ENCODE results near the gene GNG2.

The GNG2 gene

GRCh38 chr14:51860164-51860824 lies at the start of gene GNG2:
GNG2 (plus strand) TSS chr14:51860612; CDS start chr14:51950679, 90,067 bp downstream.
- DNase-seq (ENCODE audit: low read depth): peak; percentile 70

GRCh38 chr14:51811706-51812105 lies 48.7 kb upstream of the GNG2 start:
- no peak for DNase-seq (ENCODE audit: low read depth)

GRCh38 chr14:51816031-51816430 lies 44.4 kb upstream of the GNG2 start:
- no peak for DNase-seq (ENCODE audit: low read depth)

GRCh38 chr14:51817326-51817725 lies 43.1 kb upstream of the GNG2 start:
- no peak for DNase-seq (ENCODE audit: low read depth)

GRCh38 chr14:51818748-51819380 lies 41.5 kb upstream of the GNG2 start:
- no peak for DNase-seq (ENCODE audit: low read depth)

GRCh38 chr14:51821822-51822221 lies 38.6 kb upstream of the GNG2 start:
- no peak for DNase-seq (ENCODE audit: low read depth)

GRCh38 chr14:51822499-51822898 lies 37.9 kb upstream of the GNG2 start:
- DNase-seq (ENCODE audit: low read depth): no peak

GRCh38 chr14:51823706-51824105 lies 36.7 kb upstream of the GNG2 start:
- no peak for DNase-seq (ENCODE audit: low read depth)

GRCh38 chr14:51824191-51824590 lies 36.2 kb upstream of the GNG2 start:
- no peak for DNase-seq (ENCODE audit: low read depth)

- DNase-seq (ENCODE audit: low read depth): no peak
Measured at GRCh38 chr14:51825926-51826325, 34.5 kb upstream of the GNG2 start.

- DNase-seq (ENCODE audit: low read depth): peak; percentile 67
Measured at GRCh38 chr14:51828017-51828797, 32.2 kb upstream of the GNG2 start.

GRCh38 chr14:51834240-51834639 lies 26.2 kb upstream of the GNG2 start:
- DNase-seq (ENCODE audit: low read depth): no peak

GRCh38 chr14:51836417-51836816 lies 24.0 kb upstream of the GNG2 start:
- no peak for DNase-seq (ENCODE audit: low read depth)

GRCh38 chr14:51844081-51844881 lies 16.1 kb upstream of the GNG2 start:
- DNase-seq (ENCODE audit: low read depth): no peak

- no peak for DNase-seq (ENCODE audit: low read depth)
Measured at GRCh38 chr14:51845811-51846210, 14.6 kb upstream of the GNG2 start.

- DNase-seq (ENCODE audit: low read depth): peak; percentile 85
Measured at GRCh38 chr14:51846631-51847488, 13.6 kb upstream of the GNG2 start.

GRCh38 chr14:51847489-51847796 lies 13.0 kb upstream of the GNG2 start:
- DNase-seq (ENCODE audit: low read depth): no peak

GRCh38 chr14:51848120-51848519 lies 12.3 kb upstream of the GNG2 start:
- DNase-seq (ENCODE audit: low read depth): no peak

GRCh38 chr14:51849097-51849496 lies 11.3 kb upstream of the GNG2 start:
- peak; percentile 35 for DNase-seq (ENCODE audit: low read depth)

- no peak for DNase-seq (ENCODE audit: low read depth)
Measured at GRCh38 chr14:51850651-51851050, 9.8 kb upstream of the GNG2 start.

GRCh38 chr14:51852541-51852940 lies 7.9 kb upstream of the GNG2 start:
- DNase-seq (ENCODE audit: low read depth): no peak

GRCh38 chr14:51855234-51855633 lies 5.2 kb upstream of the GNG2 start:
- DNase-seq (ENCODE audit: low read depth): no peak
